Measurements from ENCODE around the gene FGD5. TPM values are rescaled to one million over a fixed set of nuclear protein-coding genes. Genes with fewer than 3 reads are reported as not detected.

FGD5 gene
- total and polyA plus RNA-seq, 4 donors, result 2.5 to 61.6 (median 20.0) TPM

DNA sequence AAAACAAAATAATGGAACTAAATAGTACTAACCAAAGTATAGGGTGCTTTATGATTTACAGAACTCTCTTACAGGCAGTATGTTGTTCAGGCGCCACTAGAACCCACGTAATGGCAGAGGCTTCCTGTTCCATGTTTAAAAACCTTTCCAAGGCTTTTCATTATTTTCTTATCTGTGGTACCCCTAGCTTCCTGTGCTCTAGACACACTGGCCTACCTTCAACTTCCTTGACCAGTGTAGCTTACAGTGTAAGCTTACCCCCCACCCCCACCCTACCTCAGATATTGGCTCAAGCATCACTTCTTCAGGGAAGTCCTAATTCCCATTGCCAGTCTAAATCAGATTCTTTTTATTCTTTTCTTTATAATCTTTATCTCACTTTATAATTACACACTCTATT lies 131.5 kb downstream of the FGD5 start:
- ATAC-seq (ENCODE audit: low FRiP score), result no peak
- H3K36me3 ChIP-seq (ENCODE audit: control insufficient read depth in 1 of 2, insufficient read depth in 2 of 2, low read length in 1 of 2), result no peaks in the 10 kb centered on the region
- H3K27ac ChIP-seq (ENCODE audit: low read depth in 1 of 2, low read length in 2 of 2), result no peak overlapping the region
- no peak for DNase-seq
- peaks cover 0 to 9% of the 10 kb centered on the region in 2 donors for H3K4me1 ChIP-seq (ENCODE audit: control insufficient read depth in 1 of 2, insufficient read depth in 2 of 2, low read length in 2 of 2)
- H3K9me3 ChIP-seq (ENCODE audit: control insufficient read depth, low read length), result no peaks in the 10 kb centered on the region
- 86 to 93% methylated on average over 2 of the region's 2 CpGs for WGBS, 2 donors
- H3K27me3 ChIP-seq (ENCODE audit: control insufficient read depth in 1 of 2, insufficient read depth in 2 of 2, low read length in 1 of 2), result no peaks in the 10 kb centered on the region
- intact Hi-C loops (cut with DNase I), result no loop called here
- H3K4me3 ChIP-seq (ENCODE audit: low read length in 2 of 2), result no peak overlapping the region

DNA sequence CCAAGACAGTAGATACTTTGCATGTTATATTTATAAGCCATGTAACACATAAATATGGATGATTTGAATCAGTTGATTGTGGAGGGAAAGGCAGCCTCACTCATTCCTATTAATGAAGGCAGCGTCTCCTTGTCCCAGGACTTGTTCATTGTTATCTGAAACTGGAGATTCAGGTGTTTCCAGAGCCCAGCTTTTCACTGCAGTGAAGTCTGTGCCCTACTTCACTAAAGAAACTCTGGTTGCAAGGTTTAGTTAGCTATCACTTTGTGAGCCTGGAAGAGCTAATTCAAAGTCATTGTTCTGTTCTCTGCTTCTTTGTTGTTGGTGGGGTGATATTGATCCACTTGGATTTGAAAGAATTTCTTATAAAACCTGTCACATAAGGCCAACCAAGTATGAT lies 138.4 kb downstream of the FGD5 start:
- ATAC-seq (ENCODE audit: low FRiP score) (no peak), DNase-seq (no peak)
- WGBS, 2 donors, result 88 to 96% methylated on average over 1 of the region's 1 CpG
- H3K27ac ChIP-seq (ENCODE audit: low read depth in 1 of 2, low read length in 2 of 2), result no peak overlapping the region
- peaks cover 0 to 2% of the 10 kb centered on the region in 2 donors for H3K4me1 ChIP-seq (ENCODE audit: control insufficient read depth in 1 of 2, insufficient read depth in 2 of 2, low read length in 2 of 2)
- intact Hi-C loops (cut with DNase I), result no loop called here
- H3K27me3 ChIP-seq (ENCODE audit: control insufficient read depth in 1 of 2, insufficient read depth in 2 of 2, low read length in 1 of 2), result no peaks in the 10 kb centered on the region
- H3K4me3 ChIP-seq (ENCODE audit: low read length in 2 of 2), result no peak overlapping the region
- peaks cover 0 to 2% of the 10 kb centered on the region in 2 donors for H3K36me3 ChIP-seq (ENCODE audit: control insufficient read depth in 1 of 2, insufficient read depth in 2 of 2, low read length in 1 of 2)
- no peaks in the 10 kb centered on the region for H3K9me3 ChIP-seq (ENCODE audit: control insufficient read depth, low read length)

DNA sequence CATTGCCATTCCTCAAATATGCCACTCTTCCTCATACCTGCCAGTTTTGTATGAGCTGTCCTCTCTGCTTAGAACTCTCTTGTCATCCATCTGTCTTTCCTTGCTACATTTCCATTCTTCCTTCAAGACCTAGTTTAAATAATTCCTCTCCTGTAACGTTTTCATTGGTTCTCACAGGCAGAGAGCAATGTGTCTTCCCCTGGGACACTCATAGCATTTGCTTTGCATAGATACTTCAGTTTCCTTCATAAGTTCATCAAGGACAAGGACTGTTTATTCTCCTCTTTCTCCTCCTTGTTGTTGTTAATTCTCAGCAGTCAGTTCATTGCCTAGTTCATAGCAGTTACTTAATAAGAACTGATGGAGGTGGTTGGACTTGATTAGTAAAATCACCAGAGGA lies 139.2 kb downstream of the FGD5 start:
- Histone ChIP-seq H3K27me3 (ENCODE audit: control insufficient read depth in 1 of 2, insufficient read depth in 2 of 2, low read length in 1 of 2) (no peaks in the 10 kb centered on the region), H3K36me3 (ENCODE audit: control insufficient read depth in 1 of 2, insufficient read depth in 2 of 2, low read length in 1 of 2) (peaks cover 0 to 2% of the 10 kb centered on the region in 2 donors), H3K4me1 (ENCODE audit: control insufficient read depth in 1 of 2, insufficient read depth in 2 of 2, low read length in 2 of 2) (no peaks in the 10 kb centered on the region), H3K4me3 (ENCODE audit: low read length in 2 of 2) (no peak overlapping the region), H3K9me3 (ENCODE audit: control insufficient read depth, low read length) (no peaks in the 10 kb centered on the region), H3K27ac (ENCODE audit: low read depth in 1 of 2, low read length in 2 of 2) (no peak overlapping the region)
- DNase-seq, result no peak
- ATAC-seq (ENCODE audit: low FRiP score), result no peak
- intact Hi-C loops (cut with DNase I), result no loop called here
- WGBS, 2 donors, result 12 to 16% methylated on average over 1 of the region's 1 CpG

DNA sequence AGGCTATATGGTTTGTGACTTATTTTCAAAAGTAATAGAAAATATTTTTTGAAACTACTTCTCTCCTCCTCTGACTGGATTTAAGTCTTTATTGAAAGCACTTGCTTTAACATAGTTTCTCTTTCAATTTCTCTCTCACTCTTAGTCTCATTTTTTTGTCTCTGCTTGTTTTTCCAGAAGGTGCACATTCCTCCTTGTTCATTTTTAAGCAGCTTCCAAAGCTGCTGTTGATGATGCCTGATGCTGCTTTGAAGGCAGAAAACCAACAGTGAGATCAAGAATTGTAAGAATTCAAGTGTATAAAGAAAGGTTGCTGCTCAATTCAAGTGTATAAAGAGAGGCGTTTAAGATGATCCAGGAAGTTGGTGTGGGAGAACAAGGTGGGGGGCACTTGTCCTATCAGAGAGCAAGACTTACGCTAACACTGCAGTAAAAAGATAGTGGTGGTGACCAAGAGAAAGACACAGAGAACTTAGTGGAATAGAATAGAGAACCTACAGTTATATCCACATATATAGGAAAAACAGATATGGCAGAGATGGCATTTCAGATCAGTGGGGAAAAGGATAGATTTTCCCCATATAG lies 140.7 kb downstream of the FGD5 start:
- Histone ChIP-seq H3K4me1 (ENCODE audit: control insufficient read depth in 1 of 2, insufficient read depth in 2 of 2, low read length in 2 of 2) (no peaks in the 10 kb centered on the region), H3K27me3 (ENCODE audit: control insufficient read depth in 1 of 2, insufficient read depth in 2 of 2, low read length in 1 of 2) (no peaks in the 10 kb centered on the region), H3K36me3 (ENCODE audit: control insufficient read depth in 1 of 2, insufficient read depth in 2 of 2, low read length in 1 of 2) (peaks cover 0 to 2% of the 10 kb centered on the region in 2 donors), H3K4me3 (ENCODE audit: low read length in 2 of 2) (no peak overlapping the region), H3K9me3 (ENCODE audit: control insufficient read depth, low read length) (no peaks in the 10 kb centered on the region), H3K27ac (ENCODE audit: low read depth in 1 of 2, low read length in 2 of 2) (no peak overlapping the region)
- intact Hi-C loops (cut with DNase I), result no loop called here
- whole genome bisulfite sequencing, 2 donors, result 85 to 88% methylated on average over 2 of the region's 2 CpGs
- DNase-seq (no peak), ATAC-seq (ENCODE audit: low FRiP score) (no peak)

DNA sequence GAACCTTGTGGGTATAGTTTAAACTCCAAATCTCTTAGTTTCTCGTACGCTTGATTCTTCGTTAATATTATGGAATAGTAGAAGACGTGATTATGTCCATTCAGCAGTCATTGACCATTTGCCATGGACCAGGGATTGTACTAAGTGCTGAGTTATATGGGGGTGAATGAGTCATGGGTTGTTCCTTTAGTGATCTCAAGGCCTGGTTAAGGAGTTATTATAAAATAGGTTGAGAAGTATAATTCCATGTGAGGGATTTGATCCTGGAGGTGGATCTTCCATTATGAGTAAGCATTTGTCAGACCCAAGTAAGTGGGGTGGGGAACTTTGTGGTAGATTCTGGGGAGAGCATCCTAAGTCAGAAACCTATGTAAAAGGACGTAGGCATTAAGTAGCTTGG lies 144.0 kb downstream of the FGD5 start:
- ATAC-seq (ENCODE audit: low FRiP score) (no peak), DNase-seq (no peak)
- intact Hi-C loops (cut with DNase I), result no loop called here
- Histone ChIP-seq H3K36me3 (ENCODE audit: control insufficient read depth in 1 of 2, insufficient read depth in 2 of 2, low read length in 1 of 2) (no peaks in the 10 kb centered on the region), H3K4me3 (ENCODE audit: low read length in 2 of 2) (no peak overlapping the region), H3K9me3 (ENCODE audit: control insufficient read depth, low read length) (no peaks in the 10 kb centered on the region), H3K27ac (ENCODE audit: low read depth in 1 of 2, low read length in 2 of 2) (no peak overlapping the region), H3K27me3 (ENCODE audit: control insufficient read depth in 1 of 2, insufficient read depth in 2 of 2, low read length in 1 of 2) (no peaks in the 10 kb centered on the region), H3K4me1 (ENCODE audit: control insufficient read depth in 1 of 2, insufficient read depth in 2 of 2, low read length in 2 of 2) (no peaks in the 10 kb centered on the region)
- WGBS, 2 donors, result 96 to 97% methylated on average over 5 of the region's 5 CpGs

DNA sequence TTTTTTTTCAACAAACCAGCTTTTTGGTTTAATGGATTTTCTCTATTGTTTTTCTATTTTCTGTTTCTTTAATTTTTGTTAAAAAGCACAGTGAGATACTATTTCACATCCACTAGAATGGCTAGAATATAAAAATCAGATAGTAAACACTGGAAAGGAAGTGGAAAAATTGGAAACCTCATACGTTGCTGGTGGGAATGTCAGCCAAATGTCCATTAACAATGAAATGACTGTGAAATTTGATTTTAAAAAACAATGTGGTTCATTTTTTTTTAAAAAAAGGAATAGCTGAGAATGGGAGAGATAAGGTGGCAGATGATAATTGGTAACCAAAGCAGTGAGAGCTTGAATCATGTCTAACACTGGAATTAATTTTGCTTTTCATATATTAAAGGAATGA lies 148.5 kb downstream of the FGD5 start:
- Histone ChIP-seq H3K9me3 (ENCODE audit: control insufficient read depth, low read length) (no peaks in the 10 kb centered on the region), H3K36me3 (ENCODE audit: control insufficient read depth in 1 of 2, insufficient read depth in 2 of 2, low read length in 1 of 2) (no peaks in the 10 kb centered on the region), H3K4me1 (ENCODE audit: control insufficient read depth in 1 of 2, insufficient read depth in 2 of 2, low read length in 2 of 2) (no peaks in the 10 kb centered on the region), H3K4me3 (ENCODE audit: low read length in 2 of 2) (no peak overlapping the region), H3K27ac (ENCODE audit: low read depth in 1 of 2, low read length in 2 of 2) (no peak overlapping the region), H3K27me3 (ENCODE audit: control insufficient read depth in 1 of 2, insufficient read depth in 2 of 2, low read length in 1 of 2) (no peaks in the 10 kb centered on the region)
- ATAC-seq (ENCODE audit: low FRiP score), result no peak
- 7 to 14% methylated on average over 1 of the region's 1 CpG for WGBS, 2 donors
- intact Hi-C loops (cut with DNase I), result no loop called here
- no peak for DNase-seq

DNA sequence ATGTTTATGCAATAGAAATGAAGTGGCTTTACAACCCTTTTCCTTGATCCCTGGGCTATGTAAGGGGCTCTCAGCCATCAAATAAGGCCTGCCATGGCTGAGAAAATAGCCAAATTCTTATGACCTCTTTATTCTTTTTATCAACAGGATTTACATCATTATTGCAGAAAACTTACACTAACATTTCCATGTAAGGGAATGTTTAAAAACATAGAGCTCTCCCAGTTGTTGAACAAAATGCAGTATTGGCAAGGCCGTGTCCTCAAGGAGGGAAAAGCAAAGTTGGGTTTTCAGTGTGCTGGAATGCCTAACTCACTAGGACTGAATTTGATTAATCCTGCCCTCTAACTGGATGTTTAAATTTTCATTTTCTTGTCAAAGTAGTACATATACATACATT lies 150.9 kb downstream of the FGD5 start:
- H3K4me3 ChIP-seq (ENCODE audit: low read length in 2 of 2), result no peak overlapping the region
- H3K27me3 ChIP-seq (ENCODE audit: control insufficient read depth in 1 of 2, insufficient read depth in 2 of 2, low read length in 1 of 2), result no peaks in the 10 kb centered on the region
- DNase-seq (no peak), ATAC-seq (ENCODE audit: low FRiP score) (no peak)
- no peak overlapping the region for H3K27ac ChIP-seq (ENCODE audit: low read depth in 1 of 2, low read length in 2 of 2)
- 13 to 24% methylated on average over 1 of the region's 1 CpG for whole genome bisulfite sequencing, 2 donors
- H3K9me3 ChIP-seq (ENCODE audit: control insufficient read depth, low read length), result no peaks in the 10 kb centered on the region
- intact Hi-C loops (cut with DNase I), result no loop called here
- H3K4me1 ChIP-seq (ENCODE audit: control insufficient read depth in 1 of 2, insufficient read depth in 2 of 2, low read length in 2 of 2), result no peaks in the 10 kb centered on the region
- H3K36me3 ChIP-seq (ENCODE audit: control insufficient read depth in 1 of 2, insufficient read depth in 2 of 2, low read length in 1 of 2), result no peaks in the 10 kb centered on the region

DNA sequence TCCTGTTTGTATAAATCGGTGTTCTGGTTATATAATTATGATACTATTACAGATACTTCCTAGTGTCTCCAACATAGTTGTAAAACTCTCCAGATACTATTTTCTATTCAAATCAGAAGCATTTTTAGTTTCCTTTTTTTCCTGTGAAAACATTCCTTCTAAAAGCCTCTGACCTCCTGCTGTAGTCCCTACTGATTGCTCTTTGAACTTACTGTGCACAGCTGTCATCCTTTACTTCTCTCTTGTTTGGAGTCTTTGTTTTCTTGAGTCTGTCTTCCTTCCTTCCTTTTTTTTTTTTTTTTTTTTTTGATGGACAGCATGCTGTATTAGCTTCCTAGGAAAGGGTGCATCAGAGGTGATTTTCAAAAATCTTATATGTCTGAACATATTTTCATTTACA lies 157.6 kb downstream of the FGD5 start:
- H3K27ac ChIP-seq (ENCODE audit: low read depth in 1 of 2, low read length in 2 of 2), result no peak overlapping the region
- intact Hi-C loops (cut with DNase I), result no loop called here
- 80 to 81% methylated on average over 1 of the region's 1 CpG for WGBS, 2 donors
- no peak overlapping the region for H3K4me3 ChIP-seq (ENCODE audit: low read length in 2 of 2)
- DNase-seq (no peak), ATAC-seq (ENCODE audit: low FRiP score) (no peak)
- H3K4me1 ChIP-seq (ENCODE audit: control insufficient read depth in 1 of 2, insufficient read depth in 2 of 2, low read length in 2 of 2), result peaks cover 0 to 2% of the 10 kb centered on the region in 2 donors
- H3K27me3 ChIP-seq (ENCODE audit: control insufficient read depth in 1 of 2, insufficient read depth in 2 of 2, low read length in 1 of 2), result no peaks in the 10 kb centered on the region
- H3K36me3 ChIP-seq (ENCODE audit: control insufficient read depth in 1 of 2, insufficient read depth in 2 of 2, low read length in 1 of 2), result no peaks in the 10 kb centered on the region
- no peaks in the 10 kb centered on the region for H3K9me3 ChIP-seq (ENCODE audit: control insufficient read depth, low read length)

DNA sequence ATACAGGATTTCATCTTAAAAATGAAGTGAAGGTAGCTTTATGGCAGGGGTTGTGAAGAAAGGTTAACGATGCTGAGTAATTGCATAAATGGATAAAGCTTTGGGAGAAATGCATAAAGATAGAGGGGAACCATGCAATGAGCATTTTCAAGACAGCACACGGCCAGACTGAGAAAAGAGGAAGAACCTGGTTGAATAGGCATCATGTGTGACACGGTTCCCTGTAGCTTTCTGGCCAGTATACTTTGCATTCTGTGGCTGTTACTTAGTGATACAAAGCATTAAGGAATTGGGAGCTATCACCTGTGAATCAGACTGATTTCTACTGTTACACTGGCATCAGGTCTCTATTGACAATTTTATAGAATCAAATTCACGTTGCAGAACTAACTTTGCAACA lies 161.9 kb downstream of the FGD5 start:
- no peak overlapping the region for H3K4me3 ChIP-seq (ENCODE audit: low read length in 2 of 2)
- H3K27ac ChIP-seq (ENCODE audit: low read depth in 1 of 2, low read length in 2 of 2), result no peak overlapping the region
- no peaks in the 10 kb centered on the region for H3K9me3 ChIP-seq (ENCODE audit: control insufficient read depth, low read length)
- no peaks in the 10 kb centered on the region for H3K27me3 ChIP-seq (ENCODE audit: control insufficient read depth in 1 of 2, insufficient read depth in 2 of 2, low read length in 1 of 2)
- H3K36me3 ChIP-seq (ENCODE audit: control insufficient read depth in 1 of 2, insufficient read depth in 2 of 2, low read length in 1 of 2), result no peaks in the 10 kb centered on the region
- no peak for ATAC-seq (ENCODE audit: low FRiP score)
- WGBS, 2 donors, result 80 to 83% methylated on average over 4 of the region's 4 CpGs
- DNase-seq, result no peak
- peaks cover 0 to 2% of the 10 kb centered on the region in 2 donors for H3K4me1 ChIP-seq (ENCODE audit: control insufficient read depth in 1 of 2, insufficient read depth in 2 of 2, low read length in 2 of 2)
- intact Hi-C loops (cut with DNase I), result no loop called here

Data from aorta (tissue), 5 donors.